ENCODE results near the gene SLC12A5.
"Not testable (repeated sequence)": the region's sequence is repeated elsewhere in the genome, so short reads cannot be mapped to it uniquely, and the experiment has no call there.

Gene SLC12A5

DNA sequence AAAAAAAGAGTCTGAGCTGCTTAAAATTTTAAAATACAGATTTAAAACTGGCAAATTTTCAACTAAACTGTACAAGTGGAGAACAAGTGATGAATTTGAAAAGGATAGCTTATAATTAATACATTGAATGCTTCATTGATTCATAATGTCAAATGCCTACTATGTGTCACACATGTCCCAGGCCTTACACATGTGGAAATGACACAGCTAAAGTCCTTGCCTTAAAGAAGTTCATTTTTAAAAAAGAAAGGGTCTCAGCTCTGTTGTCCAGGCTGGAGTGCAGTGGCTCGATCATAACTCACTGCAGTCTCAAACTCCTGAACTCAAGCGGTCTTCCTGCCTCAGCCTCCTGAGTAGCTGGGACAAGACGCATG, 55.8 kb downstream of the SLC12A5 start:
- DNase-seq: no peak

DNA sequence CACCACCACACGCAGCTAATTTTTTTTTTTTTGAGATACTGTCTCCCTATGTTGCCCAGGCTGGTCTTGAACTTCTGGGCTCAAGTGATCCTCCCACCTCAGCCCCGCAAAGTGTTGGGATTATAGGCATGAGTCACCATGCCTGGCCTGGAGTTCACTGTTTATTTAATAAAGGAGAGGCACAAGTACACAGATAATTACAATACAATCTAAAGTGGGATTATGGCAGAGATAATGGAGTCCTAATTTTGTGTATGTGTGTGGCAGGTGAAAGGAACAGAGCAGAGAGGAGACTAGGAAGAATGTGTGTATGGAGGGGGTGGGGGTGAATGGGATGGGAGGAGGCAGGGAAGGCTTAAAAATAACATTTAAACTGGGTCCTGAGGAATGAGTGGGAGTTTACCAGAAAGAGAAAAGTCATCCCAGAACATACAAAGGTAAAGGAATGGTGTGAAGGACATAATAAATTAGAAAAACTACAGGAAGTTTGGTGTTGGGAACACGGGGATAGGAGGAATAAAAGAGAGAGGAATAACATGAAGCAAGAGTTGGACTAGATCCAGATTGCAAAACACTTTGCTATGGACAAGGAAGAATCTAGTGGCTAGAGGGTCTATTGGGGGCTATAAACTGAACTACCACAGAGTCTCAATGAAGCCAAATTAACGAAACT, 56.3 kb downstream of the SLC12A5 start:
- DNase-seq: peak in 1 of 2 experiments; percentile 10

DNA sequence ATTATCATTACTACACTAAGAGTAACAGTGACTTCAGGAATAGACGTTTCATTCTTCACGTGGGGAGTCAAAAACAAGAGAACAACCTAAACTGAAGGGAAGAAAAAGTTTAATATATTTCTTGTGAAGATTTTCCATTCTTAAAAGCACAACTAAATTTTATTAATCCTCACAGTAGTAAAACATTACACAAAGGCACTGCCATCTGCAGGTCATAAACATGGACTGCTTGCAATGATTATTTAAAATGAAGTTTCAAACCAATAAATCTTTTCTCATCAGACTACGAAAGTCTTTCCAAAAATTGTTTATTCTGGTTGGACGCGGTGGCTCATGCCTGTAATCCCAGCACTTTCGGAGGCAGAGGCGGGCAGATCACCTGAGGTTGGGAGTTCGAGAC, 58.1 kb downstream of the SLC12A5 start:
- DNase-seq: peak in 1 of 2 experiments; percentile 5

DNA sequence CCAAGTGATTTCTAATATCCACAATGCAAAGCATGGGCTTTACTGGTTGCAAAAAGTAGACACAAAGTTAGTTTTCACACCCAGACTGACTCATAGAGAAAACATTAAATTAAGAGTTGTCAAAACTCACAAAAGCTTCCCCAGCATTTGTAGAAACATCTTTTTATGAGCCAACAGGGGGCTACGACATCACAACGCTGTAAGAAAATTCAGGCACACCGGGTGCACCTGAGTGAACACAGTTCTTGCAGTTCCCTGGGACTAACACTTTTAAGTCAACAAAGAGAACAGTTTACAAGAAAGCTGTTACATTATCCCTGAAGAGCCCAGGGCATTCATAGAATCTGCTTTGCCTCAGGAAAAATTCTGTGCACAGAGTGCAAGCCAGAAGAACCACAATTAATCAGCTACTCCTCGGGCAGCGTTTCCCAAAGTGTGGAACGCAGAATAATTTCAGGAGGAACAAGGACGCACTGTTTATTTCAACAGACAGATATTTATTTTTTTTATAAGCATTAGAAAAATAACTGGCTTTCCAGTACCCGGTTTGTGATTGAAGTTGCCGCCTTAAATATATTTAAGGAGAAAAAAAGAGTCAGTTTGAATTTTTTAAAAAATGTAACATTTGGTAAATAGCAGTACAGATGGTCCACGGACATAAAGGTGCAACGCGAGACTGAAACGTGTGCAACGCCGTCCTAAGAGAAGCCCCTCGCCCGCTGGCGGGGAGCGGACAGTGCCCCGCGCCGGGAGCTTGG, 59.6 kb downstream of the SLC12A5 start:
- DNase-seq: no peak

DNA sequence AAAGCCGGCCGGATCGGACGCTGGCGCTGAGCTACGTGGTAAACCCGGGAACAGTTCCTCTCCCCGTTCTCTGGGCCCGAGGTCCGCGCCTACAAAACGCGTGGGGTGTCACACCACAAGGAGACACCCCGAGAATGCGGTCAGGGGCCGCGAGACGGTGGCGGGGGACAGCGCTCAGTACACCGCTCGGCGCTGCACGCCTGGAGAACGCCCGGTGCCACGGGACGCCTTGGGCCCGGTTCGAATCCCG, 60.1 kb downstream of the SLC12A5 start:
- DNase-seq: no peak

GRCh38 chr20:46089417-46090388, 60.7 kb downstream of the SLC12A5 start, which contains the start of gene NCOA5:
TSS of gene NCOA5 (minus strand) at chr20:46089962. CDS start at chr20:46079424, 10,538 bp downstream.
- peak; percentile 91 to 95 for DNase-seq

GRCh38 chr20:46091622-46092535, 62.9 kb downstream of the SLC12A5 start:
- not testable (repeated sequence) for DNase-seq

DNA sequence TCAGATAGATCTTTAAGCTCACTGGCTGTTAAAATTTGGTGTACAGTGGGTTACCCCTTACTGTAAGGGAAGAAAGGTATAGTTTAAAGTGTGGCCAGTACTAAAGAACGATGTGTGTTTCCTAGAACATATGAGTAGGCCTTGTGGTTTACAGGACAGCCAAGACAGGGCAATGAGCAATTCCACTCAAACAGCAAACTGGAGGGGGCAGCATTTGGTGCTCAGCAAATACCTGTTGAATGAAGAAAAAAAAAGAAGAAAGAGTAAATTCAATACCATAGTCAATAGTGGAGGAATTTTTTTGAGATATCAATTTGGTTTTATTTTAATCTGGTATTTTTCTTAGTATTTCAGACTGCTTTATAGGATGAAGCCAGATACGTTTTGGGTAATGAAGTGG, 64.5 kb downstream of the SLC12A5 start:
- DNase-seq: no peak

- DNase-seq: peak in 1 of 2 experiments; percentile 14
Measured at GRCh38 chr20:46099491-46100287, 70.7 kb downstream of the SLC12A5 start.

- DNase-seq: not testable (repeated sequence)
Measured at GRCh38 chr20:46100444-46100843, 71.4 kb downstream of the SLC12A5 start.

GRCh38 chr20:46100988-46101387, 72.0 kb downstream of the SLC12A5 start:
- DNase-seq: no peak

DNA sequence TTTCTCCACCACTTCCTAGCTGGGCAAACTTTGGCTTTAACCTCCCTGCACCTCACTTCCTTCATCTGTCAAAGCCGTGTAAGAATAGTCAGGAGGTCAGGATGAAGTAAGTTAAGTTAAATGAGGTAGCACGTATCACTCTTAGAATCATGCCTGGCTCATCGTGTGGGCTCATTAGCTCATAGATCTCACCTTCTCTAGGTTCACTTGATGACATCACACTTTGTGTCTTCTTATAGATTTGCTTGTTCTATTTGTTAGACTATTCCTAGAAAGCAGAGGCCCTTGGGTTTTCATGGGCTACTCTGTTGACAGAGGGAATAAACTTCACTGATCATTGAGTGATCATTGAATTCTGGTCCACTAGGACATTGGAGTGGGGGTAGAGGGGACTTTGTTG, 72.9 kb downstream of the SLC12A5 start:
- no peak for DNase-seq

- DNase-seq: no peak
Measured at GRCh38 chr20:46102940-46103339, 73.9 kb downstream of the SLC12A5 start.

GRCh38 chr20:46104262-46104661, 75.2 kb downstream of the SLC12A5 start:
- DNase-seq: no peak

DNA sequence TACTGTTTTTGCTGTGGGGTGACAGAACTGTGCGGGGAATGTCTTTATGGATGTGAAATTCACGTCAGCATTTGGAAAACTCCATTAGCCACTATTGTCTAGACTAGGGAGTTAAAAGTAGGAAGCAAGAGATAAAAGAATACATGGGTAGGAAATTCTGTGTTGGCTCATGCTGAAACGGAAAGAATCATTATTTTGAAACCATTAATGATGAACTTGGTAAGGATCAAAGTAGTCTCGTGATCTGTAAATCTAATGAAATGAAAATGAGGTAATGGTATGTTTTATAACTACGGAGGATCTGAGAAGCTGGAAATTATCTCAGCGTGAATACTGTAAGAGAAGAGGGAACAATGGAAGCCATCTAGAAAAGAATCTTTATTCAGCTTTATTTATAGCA, 78.0 kb downstream of the SLC12A5 start:
- no peak for DNase-seq

DNA sequence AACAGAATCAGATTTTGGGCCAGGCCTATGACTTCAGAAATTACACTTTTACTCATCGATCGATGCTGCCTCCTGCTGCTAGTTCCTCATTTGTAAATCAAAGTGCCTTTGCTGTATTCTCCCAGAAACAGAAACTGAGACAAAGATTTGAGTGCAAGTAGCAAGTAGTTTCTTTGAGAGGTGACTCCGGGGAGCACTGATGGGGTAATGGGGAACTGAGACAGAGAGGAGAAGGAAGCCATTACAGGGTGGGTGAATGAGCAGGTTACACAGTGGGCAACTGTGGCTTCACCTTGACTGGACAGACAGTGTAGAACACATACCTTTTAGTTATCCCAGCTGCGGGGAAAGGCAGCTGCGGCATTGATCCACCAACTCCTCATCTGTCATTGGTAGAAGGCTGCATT, 79.4 kb downstream of the SLC12A5 start:
- no peak for DNase-seq

- no peak for DNase-seq
Measured at GRCh38 chr20:46108976-46109375, 80.0 kb downstream of the SLC12A5 start.
